ENCODE data around the gene PARD3B.

Gene PARD3B

GRCh38 chr2:204880928-204881327 is 335.7 kb downstream of the PARD3B start:
- ATAC-seq (ENCODE audit: insufficient read depth, low read depth) (no peak), DNase-seq (no peak)
- Histone ChIP-seq H3K4me3 (ENCODE audit: low read depth in 1 of 2, low read length in 2 of 2) (no peak overlapping the region), H2AFZ (ENCODE audit: low read depth, low read length) (no peak overlapping the region), H3K4me1 (ENCODE audit: insufficient read depth, low read length) (no peaks in the 10 kb centered on the region), H3K79me2 (ENCODE audit: insufficient read depth, low read length) (no peaks in the 10 kb centered on the region), H3K9ac (ENCODE audit: low read depth, low read length) (no peak overlapping the region), H3K9me3 (ENCODE audit: insufficient read depth, low read length, severe bottlenecking) (no peaks in the 10 kb centered on the region), H3K4me2 (ENCODE audit: insufficient read depth, low read length) (no peak overlapping the region), H3K27me3 (ENCODE audit: insufficient read depth, low read length, poor library complexity) (no peaks in the 10 kb centered on the region), H3K36me3 (ENCODE audit: insufficient read depth, low read length) (no peaks in the 10 kb centered on the region), H4K20me1 (ENCODE audit: insufficient read depth, low read length) (no peaks in the 10 kb centered on the region), H3K27ac (ENCODE audit: low read length) (no peak overlapping the region)
- TF ChIP-seq EZH2 (IDR thresholded peaks at IDR 0.05; ENCODE audit: borderline replicate concordance, low read depth, low read length, severe bottlenecking), result no peak
- TF ChIP-seq CTCF (IDR thresholded peaks at IDR 0.05; ENCODE audit: borderline replicate concordance, extremely low read depth, low read length, poor library complexity, severe bottlenecking), result no peak

- Histone ChIP-seq H3K9ac (ENCODE audit: low read depth, low read length) (no peak overlapping the region), H3K4me1 (ENCODE audit: insufficient read depth, low read length) (no peaks in the 10 kb centered on the region), H4K20me1 (ENCODE audit: insufficient read depth, low read length) (no peaks in the 10 kb centered on the region), H3K79me2 (ENCODE audit: insufficient read depth, low read length) (no peaks in the 10 kb centered on the region), H2AFZ (ENCODE audit: low read depth, low read length) (no peak overlapping the region), H3K27me3 (ENCODE audit: insufficient read depth, low read length, poor library complexity) (no peaks in the 10 kb centered on the region), H3K4me2 (ENCODE audit: insufficient read depth, low read length) (no peak overlapping the region), H3K27ac (ENCODE audit: low read length) (no peak overlapping the region), H3K36me3 (ENCODE audit: insufficient read depth, low read length) (no peaks in the 10 kb centered on the region), H3K4me3 (ENCODE audit: low read depth in 1 of 2, low read length in 2 of 2) (no peak overlapping the region), H3K9me3 (ENCODE audit: insufficient read depth, low read length, severe bottlenecking) (no peaks in the 10 kb centered on the region)
- TF ChIP-seq EZH2 (IDR thresholded peaks at IDR 0.05; ENCODE audit: borderline replicate concordance, low read depth, low read length, severe bottlenecking), result no peak
- TF ChIP-seq CTCF (IDR thresholded peaks at IDR 0.05; ENCODE audit: borderline replicate concordance, extremely low read depth, low read length, poor library complexity, severe bottlenecking), result no peak
- ATAC-seq (ENCODE audit: insufficient read depth, low read depth) (peak; percentile 79), DNase-seq (peak; percentile 15)
These were observed 336.4 kb downstream of the PARD3B start for GRCh38 chr2:204881655-204882054.

GRCh38 chr2:204885747-204886146 is 340.5 kb downstream of the PARD3B start:
- Histone ChIP-seq H4K20me1 (ENCODE audit: insufficient read depth, low read length) (no peaks in the 10 kb centered on the region), H2AFZ (ENCODE audit: low read depth, low read length) (no peak overlapping the region), H3K27ac (ENCODE audit: low read length) (no peak overlapping the region), H3K27me3 (ENCODE audit: insufficient read depth, low read length, poor library complexity) (no peaks in the 10 kb centered on the region), H3K9ac (ENCODE audit: low read depth, low read length) (no peak overlapping the region), H3K36me3 (ENCODE audit: insufficient read depth, low read length) (no peaks in the 10 kb centered on the region), H3K4me1 (ENCODE audit: insufficient read depth, low read length) (no peaks in the 10 kb centered on the region), H3K4me2 (ENCODE audit: insufficient read depth, low read length) (no peak overlapping the region), H3K9me3 (ENCODE audit: insufficient read depth, low read length, severe bottlenecking) (no peaks in the 10 kb centered on the region), H3K4me3 (ENCODE audit: low read depth in 1 of 2, low read length in 2 of 2) (no peak overlapping the region), H3K79me2 (ENCODE audit: insufficient read depth, low read length) (no peaks in the 10 kb centered on the region)
- no peak for DNase-seq
- ATAC-seq (ENCODE audit: insufficient read depth, low read depth), result no peak
- TF ChIP-seq EZH2 (IDR thresholded peaks at IDR 0.05; ENCODE audit: borderline replicate concordance, low read depth, low read length, severe bottlenecking) (no peak), CTCF (IDR thresholded peaks at IDR 0.05; ENCODE audit: borderline replicate concordance, extremely low read depth, low read length, poor library complexity, severe bottlenecking) (no peak)

- no peak overlapping the region for H3K27ac ChIP-seq (ENCODE audit: low read length)
- H2AFZ ChIP-seq (ENCODE audit: low read depth, low read length), result no peak overlapping the region
- no peaks in the 10 kb centered on the region for H3K79me2 ChIP-seq (ENCODE audit: insufficient read depth, low read length)
- no peaks in the 10 kb centered on the region for H4K20me1 ChIP-seq (ENCODE audit: insufficient read depth, low read length)
- TF ChIP-seq CTCF (IDR thresholded peaks at IDR 0.05; ENCODE audit: borderline replicate concordance, extremely low read depth, low read length, poor library complexity, severe bottlenecking), result no peak
- TF ChIP-seq EZH2 (IDR thresholded peaks at IDR 0.05; ENCODE audit: borderline replicate concordance, low read depth, low read length, severe bottlenecking), result no peak
- no peak overlapping the region for H3K4me2 ChIP-seq (ENCODE audit: insufficient read depth, low read length)
- DNase-seq (no peak), ATAC-seq (ENCODE audit: insufficient read depth, low read depth) (no peak)
- no peaks in the 10 kb centered on the region for H3K36me3 ChIP-seq (ENCODE audit: insufficient read depth, low read length)
- H3K27me3 ChIP-seq (ENCODE audit: insufficient read depth, low read length, poor library complexity), result no peaks in the 10 kb centered on the region
- H3K9me3 ChIP-seq (ENCODE audit: insufficient read depth, low read length, severe bottlenecking), result no peaks in the 10 kb centered on the region
- no peaks in the 10 kb centered on the region for H3K4me1 ChIP-seq (ENCODE audit: insufficient read depth, low read length)
- no peak overlapping the region for H3K4me3 ChIP-seq (ENCODE audit: low read depth in 1 of 2, low read length in 2 of 2)
- H3K9ac ChIP-seq (ENCODE audit: low read depth, low read length), result no peak overlapping the region
These were observed 341.4 kb downstream of the PARD3B start for GRCh38 chr2:204886713-204887112.

All from DND-41 (cell line).